ENCODE data around the gene ZNF579. TPM values are rescaled to one million over a fixed set of nuclear protein-coding genes. Genes with fewer than 3 reads are reported as not detected.

Gene ZNF579
- total and polyA plus RNA-seq, 2 of the 13 experiments (the other 11 are each of a cell fraction or from before 2014, with no cell fraction given), result 2.1 to 2.9 TPM

GRCh38 chr19:55605637-55606470 is 25.2 kb upstream of the ZNF579 start, which contains the start of gene ZNF865 (continued):
- TF ChIP-seq TRIM22 (IDR thresholded peaks at IDR 0.05) (no peak), ZNF530 (CRISPR knock-in tag; IDR thresholded peaks at IDR 0.05; ENCODE audit: low read depth) (no peak), SMARCC2 (IDR thresholded peaks at IDR 0.05) (no peak), ZSCAN12 (CRISPR knock-in tag; IDR thresholded peaks at IDR 0.05) (no peak), DNMT1 (CRISPR knock-in tag; IDR thresholded peaks at IDR 0.05) (0 out of 2 replicates have a peak, but pooled peaks have one; percentile 58), HOXA3 (CRISPR knock-in tag; IDR thresholded peaks at IDR 0.05) (peak; percentile 30; the same call in 1 of the 2 replicates), HNRNPK (IDR thresholded peaks at IDR 0.05; ENCODE audit: low read depth, low read length, poor library complexity, severe bottlenecking) (no peak), HNF4A (CRISPR knock-in tag; IDR thresholded peaks at IDR 0.05) (no peak), YY1 (IDR thresholded peaks at IDR 0.05; ENCODE audit: insufficient read depth, insufficient replicate concordance, low read depth, low read length) (peak; percentile 35), TFE3 (CRISPR knock-in tag; IDR thresholded peaks at IDR 0.05) (no peak), KLF13 (CRISPR knock-in tag; IDR thresholded peaks at IDR 0.05) (no peak), NFRKB (IDR thresholded peaks at IDR 0.05) (no peak), IRF2 (CRISPR knock-in tag; IDR thresholded peaks at IDR 0.05) (no peak), ZBTB8A (CRISPR knock-in tag; IDR thresholded peaks at IDR 0.05; ENCODE audit: borderline replicate concordance, low read depth) (no peak), SPEN (CRISPR knock-in tag; IDR thresholded peaks at IDR 0.05; ENCODE audit: low read depth) (peak; percentile 35; the same call in 1 of the 2 replicates), HNRNPUL1 (IDR thresholded peaks at IDR 0.05; ENCODE audit: low read depth, low read length) (no peak)
